ENCODE data around the gene DNAJB8. TPM values are rescaled to one million over a fixed set of nuclear protein-coding genes. Genes with fewer than 3 reads are reported as not detected.
A peak's percentile ranks its signal among the peaks of the same experiment; 100 is the strongest.

DNAJB8 gene
- polyA plus RNA-seq, 1 experiment = not detected

- ChIA-PET CTCF (interaction anchor here (0.7 to 1.6 kb wide), 6 partner anchors 9 to 281 kb away, joined by 3 to 8 read pairs (median 4); no protein-coding TSS in a partner anchor), POLR2A (no interaction called here)
- DNase-seq (ENCODE audit: low read depth) = peak; percentile 57
- peaks cover 21% of the 10 kb centered on the region for H3K36me3 ChIP-seq (ENCODE audit: control insufficient read depth, insufficient read depth, low read length)
- TF ChIP-seq CTCF (IDR thresholded peaks at IDR 0.05; ENCODE audit: insufficient read depth, low read depth, low read length) = no peak
- H3K27me3 ChIP-seq (ENCODE audit: control insufficient read depth, insufficient read depth, low read length) = no peaks in the 10 kb centered on the region
- H3K4me3 ChIP-seq (ENCODE audit: low read depth, low read length) = peak overlapping the region; percentile 91
Measured at GRCh38 chr3:128487813-128488635, 21.3 kb upstream of the DNAJB8 start.

DNA sequence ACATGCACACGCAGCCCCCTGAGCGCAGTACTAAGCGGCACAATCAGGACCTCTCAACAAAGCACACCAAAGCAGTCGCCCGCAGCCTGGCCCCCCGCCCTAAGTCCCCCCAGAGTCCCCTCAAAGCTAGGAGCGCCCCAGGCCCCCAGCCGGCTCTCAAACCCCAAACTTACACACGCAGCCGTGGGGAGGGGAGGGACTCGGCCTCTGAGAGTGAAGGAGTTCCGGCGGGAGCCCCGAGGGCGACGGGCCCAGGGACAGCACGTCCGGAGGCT lies 20.8 kb upstream of the DNAJB8 start:
- no peak for TF ChIP-seq CTCF (IDR thresholded peaks at IDR 0.05; ENCODE audit: insufficient read depth, low read depth, low read length)
- POLR2A ChIA-PET = no interaction called here
- peaks cover 21% of the 10 kb centered on the region for H3K36me3 ChIP-seq (ENCODE audit: control insufficient read depth, insufficient read depth, low read length)

DNA sequence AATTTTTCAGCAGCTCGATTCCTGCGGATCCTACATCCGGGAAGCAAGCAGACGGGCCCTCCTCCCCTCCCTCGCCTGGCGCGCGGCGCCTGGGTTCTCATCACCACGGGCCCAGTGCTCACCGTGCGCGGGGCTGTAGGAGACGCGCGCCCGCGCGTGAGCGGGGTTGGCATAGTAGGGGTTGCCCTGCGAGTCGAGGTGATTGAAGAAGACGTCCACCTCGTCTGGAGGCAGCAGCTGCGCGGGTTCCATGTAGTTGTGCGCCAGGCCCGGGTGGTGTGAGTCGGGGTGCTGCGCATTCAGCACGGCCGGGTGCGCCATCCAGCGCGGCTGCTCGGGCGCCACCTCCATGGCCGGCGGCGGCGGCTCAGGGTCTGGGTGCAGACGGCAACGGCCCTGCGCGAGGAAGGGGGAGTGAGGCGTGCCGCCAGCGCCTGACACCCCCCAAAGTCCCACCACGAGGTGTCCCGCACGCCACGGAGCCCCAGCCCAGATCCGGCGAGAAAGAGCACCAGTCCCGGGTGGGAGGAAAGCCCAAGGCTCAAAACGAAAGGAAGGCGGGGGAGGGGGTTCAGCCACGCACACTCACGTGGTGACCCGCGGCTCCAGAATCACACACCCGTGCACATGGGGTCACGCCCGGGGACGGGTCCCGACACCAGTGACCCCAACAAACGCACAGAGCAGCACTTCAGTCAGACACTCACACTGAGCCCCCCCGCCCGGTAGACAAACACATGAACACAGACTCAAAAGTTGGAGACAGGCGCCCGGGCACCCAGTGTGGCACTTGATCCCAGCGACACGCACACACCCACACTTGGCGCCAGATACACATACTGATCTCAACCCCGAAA lies 20.2 kb upstream of the DNAJB8 start:
- H3K36me3 ChIP-seq (ENCODE audit: control insufficient read depth, insufficient read depth, low read length) = peaks cover 21% of the 10 kb centered on the region
- peak overlapping the region; percentile 91 for H3K4me3 ChIP-seq (ENCODE audit: low read depth, low read length)
- no peak for DNase-seq (ENCODE audit: low read depth)
- TF ChIP-seq CTCF (IDR thresholded peaks at IDR 0.05; ENCODE audit: insufficient read depth, low read depth, low read length) = no peak
- POLR2A ChIA-PET = no interaction called here
- CTCF ChIA-PET = interaction anchor here (0.5 to 2.1 kb wide), 8 partner anchors 10 to 316 kb away, joined by 3 to 9 read pairs (median 4); no protein-coding TSS in a partner anchor
- no peaks in the 10 kb centered on the region for H3K27me3 ChIP-seq (ENCODE audit: control insufficient read depth, insufficient read depth, low read length)

More for the DNA sequence above, 20.8 kb upstream of the DNAJB8 start:
- Histone ChIP-seq H3K4me3 (ENCODE audit: low read depth, low read length) (peak overlapping the region; percentile 91), H3K27me3 (ENCODE audit: control insufficient read depth, insufficient read depth, low read length) (no peaks in the 10 kb centered on the region)
- no peak for DNase-seq (ENCODE audit: low read depth)
- CTCF ChIA-PET = interaction anchor here (0.7 to 1.0 kb wide), 4 partner anchors 11 to 281 kb away, joined by 3 to 8 read pairs (median 3); no protein-coding TSS in a partner anchor

DNA sequence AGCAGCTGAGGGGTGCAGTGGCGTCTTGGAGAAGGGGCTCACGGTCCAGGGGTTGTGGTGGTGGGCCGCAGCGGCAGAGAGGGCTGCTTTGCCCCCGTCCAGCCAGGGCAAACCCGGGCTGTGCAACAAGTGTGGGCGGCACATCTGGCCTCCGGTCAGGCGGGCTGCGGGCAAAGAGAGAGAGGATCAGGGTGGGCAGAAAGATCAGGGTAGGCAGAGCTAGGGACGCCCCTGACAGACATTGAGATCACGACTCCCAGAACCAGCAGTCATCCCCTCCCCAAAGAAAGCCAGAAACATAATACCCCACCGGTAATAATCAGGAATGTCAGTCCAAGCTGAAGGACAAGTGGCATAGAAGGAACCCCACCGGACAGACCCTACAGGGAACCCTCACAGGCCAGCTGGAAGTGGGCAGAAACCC lies 19.5 kb upstream of the DNAJB8 start:
- ChIA-PET POLR2A (no interaction called here), CTCF (interaction anchor here (0.5 to 2.1 kb wide), 5 partner anchors 11 to 315 kb away, joined by 3 to 9 read pairs (median 4); no protein-coding TSS in a partner anchor)
- DNase-seq (ENCODE audit: low read depth) = no peak
- Histone ChIP-seq H3K27me3 (ENCODE audit: control insufficient read depth, insufficient read depth, low read length) (no peaks in the 10 kb centered on the region), H3K36me3 (ENCODE audit: control insufficient read depth, insufficient read depth, low read length) (peaks cover 25% of the 10 kb centered on the region), H3K4me3 (ENCODE audit: low read depth, low read length) (peak overlapping the region; percentile 91)
- TF ChIP-seq CTCF (IDR thresholded peaks at IDR 0.05; ENCODE audit: insufficient read depth, low read depth, low read length) = no peak
